C4-2B (cell line): Measurements from ENCODE around the gene CCT6A.

Experiments used
- H3K27ac ChIP-seq: fragments of 450-650 bp; 2 replicates; pipeline ENCODE4 v1.5.1; 2017
- ZFX ChIP-seq: fragments of 450-650 bp; IDR thresholded peaks from 2 replicates; pipeline ENCODE4 v1.6.1; 2017
- TF ChIP-seq, protein P1 (sequence below): fragments of 450-650 bp; conservative IDR thresholded peaks from 2 replicates; pipeline ENCODE4 v1.5.1; 2017; ENCODE audit warnings: mild to moderate bottlenecking

CCT6A gene

GRCh38 chr7:56081626-56082340 is 30.2 kb downstream of the CCT6A start:
- TF ChIP-seq ZFX, result no peak
- TF ChIP-seq, protein P1, sequence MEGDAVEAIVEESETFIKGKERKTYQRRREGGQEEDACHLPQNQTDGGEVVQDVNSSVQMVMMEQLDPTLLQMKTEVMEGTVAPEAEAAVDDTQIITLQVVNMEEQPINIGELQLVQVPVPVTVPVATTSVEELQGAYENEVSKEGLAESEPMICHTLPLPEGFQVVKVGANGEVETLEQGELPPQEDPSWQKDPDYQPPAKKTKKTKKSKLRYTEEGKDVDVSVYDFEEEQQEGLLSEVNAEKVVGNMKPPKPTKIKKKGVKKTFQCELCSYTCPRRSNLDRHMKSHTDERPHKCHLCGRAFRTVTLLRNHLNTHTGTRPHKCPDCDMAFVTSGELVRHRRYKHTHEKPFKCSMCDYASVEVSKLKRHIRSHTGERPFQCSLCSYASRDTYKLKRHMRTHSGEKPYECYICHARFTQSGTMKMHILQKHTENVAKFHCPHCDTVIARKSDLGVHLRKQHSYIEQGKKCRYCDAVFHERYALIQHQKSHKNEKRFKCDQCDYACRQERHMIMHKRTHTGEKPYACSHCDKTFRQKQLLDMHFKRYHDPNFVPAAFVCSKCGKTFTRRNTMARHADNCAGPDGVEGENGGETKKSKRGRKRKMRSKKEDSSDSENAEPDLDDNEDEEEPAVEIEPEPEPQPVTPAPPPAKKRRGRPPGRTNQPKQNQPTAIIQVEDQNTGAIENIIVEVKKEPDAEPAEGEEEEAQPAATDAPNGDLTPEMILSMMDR, result no peak
- H3K27ac ChIP-seq, result no peak overlapping the region

- TF ChIP-seq, protein P1, result no peak
- no peak for TF ChIP-seq ZFX
- H3K27ac ChIP-seq, result no peak overlapping the region
Observed at GRCh38 chr7:56083150-56083785, 31.7 kb downstream of the CCT6A start.

- no peak overlapping the region for H3K27ac ChIP-seq
- TF ChIP-seq, protein P1, result no peak
- no peak for TF ChIP-seq ZFX
Observed at GRCh38 chr7:56086761-56087160, 35.2 kb downstream of the CCT6A start.

DNA sequence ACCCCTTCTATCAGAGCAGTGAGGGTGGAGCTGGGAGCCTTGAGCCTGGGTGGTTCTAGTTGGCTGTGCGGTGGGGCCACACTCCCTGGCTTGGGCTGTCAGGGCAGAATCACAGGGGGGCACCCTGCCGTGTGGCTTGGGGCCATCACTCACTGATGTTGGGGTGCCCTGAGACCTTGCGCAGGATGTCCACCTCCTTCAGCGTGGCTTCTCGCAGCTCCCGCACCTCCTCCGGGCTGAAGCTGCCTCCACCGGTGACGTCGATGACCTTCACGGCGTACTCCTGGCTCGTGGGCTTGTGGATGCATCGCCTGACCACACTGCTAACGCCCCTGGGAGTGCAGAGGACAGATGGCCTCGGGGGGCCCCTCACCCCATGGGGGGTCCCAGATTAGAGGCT is 35.9 kb downstream of the CCT6A start:
- TF ChIP-seq, protein P1, result no peak
- no peak for TF ChIP-seq ZFX
- no peak overlapping the region for H3K27ac ChIP-seq

- H3K27ac ChIP-seq, result no peak overlapping the region
- TF ChIP-seq, protein P1, result no peak
- TF ChIP-seq ZFX, result no peak
Observed at GRCh38 chr7:56091591-56091990, 40.0 kb downstream of the CCT6A start.

DNA sequence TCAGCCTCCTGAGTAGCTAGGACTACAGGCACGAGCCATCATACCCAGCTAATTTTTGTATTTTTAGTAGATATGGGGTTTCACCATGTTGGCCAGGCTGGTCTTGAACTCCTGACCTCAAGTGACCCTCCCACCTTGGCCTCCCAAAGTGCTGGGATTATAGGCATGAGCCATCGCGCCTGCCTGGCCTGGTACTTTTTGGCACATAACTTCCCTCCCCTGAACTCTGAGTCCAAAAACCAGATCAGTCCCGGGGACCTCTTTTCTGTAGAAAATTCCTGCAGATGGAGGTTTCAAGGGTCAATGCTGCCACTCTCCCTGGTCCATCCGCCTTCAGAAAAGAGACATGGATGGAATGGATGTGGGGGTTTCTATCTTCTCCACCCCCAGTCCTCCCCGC is 40.8 kb downstream of the CCT6A start:
- peak overlapping the region; percentile 52 for H3K27ac ChIP-seq

GRCh38 chr7:56092789-56093531 is 41.4 kb downstream of the CCT6A start, which contains the start of gene PHKG1:
Gene PHKG1 (minus strand): TSS chr7:56092952. CDS start chr7:56088941, 4,011 bp downstream.
- peak within 1 kb of the TSS; percentile 52 for H3K27ac ChIP-seq
- TF ChIP-seq, protein P1, result peak; percentile 84
- TF ChIP-seq ZFX, result no peak
